ENCODE data around the gene CT47B1. TPM values are rescaled to one million over a fixed set of nuclear protein-coding genes. Genes with fewer than 3 reads are reported as not detected.

The CT47B1 gene
- total RNA-seq, 1 donor: not detected

DNA sequence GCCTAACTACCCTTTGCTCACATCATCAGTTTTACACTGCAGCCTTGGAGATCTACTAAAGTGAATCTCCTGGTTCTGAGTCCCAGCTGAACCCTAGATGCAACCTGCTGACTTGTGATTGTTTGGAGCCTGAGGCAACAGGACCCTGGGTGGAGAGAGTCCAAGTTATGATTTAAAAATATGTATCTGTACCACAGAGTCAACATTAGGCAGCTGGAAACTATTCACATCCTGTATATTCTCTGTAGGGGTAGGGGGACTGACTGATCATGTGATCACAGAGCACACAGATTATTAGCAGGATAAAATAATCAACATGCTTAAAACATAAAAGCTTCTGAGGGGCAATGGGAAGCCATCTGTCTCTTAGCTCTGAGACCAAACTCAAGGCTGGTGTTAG lies 52.1 kb downstream of the CT47B1 start:
- DNase-seq (ENCODE audit: low read depth): no peak
- no peak for TF ChIP-seq CTCF (IDR thresholded peaks at IDR 0.05; ENCODE audit: insufficient read depth, low read depth, low read length)
- H3K4me3 ChIP-seq (ENCODE audit: low read depth, low read length): no peak overlapping the region

Small RNA genes within 50 kb of the gene (small RNA-seq; reads per million reads assigned to genes)
- not detected for gene AC008162.1

Other genes starting within 250 kb of the CT47B1 start
- gene C1GALT1C1, start 245.8 kb downstream of the CT47B1 start, total RNA-seq: 35.4 and 84.2 TPM in 2 replicates
- gene CT47A11, start 61.3 kb upstream of the CT47B1 start, total RNA-seq: not detected in 2 replicates
- gene CT47A10, start 66.2 kb upstream of the CT47B1 start, total RNA-seq: not detected in 2 replicates
- not detected in 2 replicates for gene CT47A9, start 71.0 kb upstream of the CT47B1 start, total RNA-seq
- gene CT47A8, start 75.9 kb upstream of the CT47B1 start, total RNA-seq: not detected in 2 replicates
- not detected in 2 replicates for gene CT47A7, start 80.7 kb upstream of the CT47B1 start, total RNA-seq
- gene CT47A6, start 85.6 kb upstream of the CT47B1 start, total RNA-seq: not detected in 2 replicates
- not detected in 2 replicates for gene CT47A5, start 90.5 kb upstream of the CT47B1 start, total RNA-seq
- gene CT47A4, start 95.3 kb upstream of the CT47B1 start, total RNA-seq: not detected in 2 replicates
- not detected in 2 replicates for gene CT47A3, start 100.2 kb upstream of the CT47B1 start, total RNA-seq
- not detected in 2 replicates for gene CT47A2, start 105.1 kb upstream of the CT47B1 start, total RNA-seq
- not detected in 2 replicates for gene CT47A1, start 109.9 kb upstream of the CT47B1 start, total RNA-seq
- gene GLUD2, start 171.7 kb upstream of the CT47B1 start, total RNA-seq: 1.9 and 3.5 TPM in 2 replicates

Measured in fibroblast of villous mesenchyme (primary cell).